GM08714 (cell line): ENCODE measurements around the gene GNA12.
A peak's percentile ranks its signal among the peaks of the same experiment; 100 is the strongest.

Source experiments
- H3K4me3 ChIP-seq: fragments of 200-500 bp; sonication (Bioruptor generic); 2 replicates; pipeline ENCODE4 v1.5.1; 2014; ENCODE audit warnings: mild to moderate bottlenecking, low read length, inconsistent platforms
- ZNF274 ChIP-seq: IDR thresholded peaks from 2 replicates; pipeline ENCODE4 v1.6.1; 2012; ENCODE audit warnings: mild to moderate bottlenecking, low read depth, low read length

The GNA12 gene

GRCh38 chr7:2811476-2812113 lies 32.5 kb downstream of the GNA12 start:
- H3K4me3 ChIP-seq, result no peak overlapping the region
- TF ChIP-seq ZNF274, result no peak

- no peak overlapping the region for H3K4me3 ChIP-seq
- no peak for TF ChIP-seq ZNF274
Observed at GRCh38 chr7:2810682-2811415, 33.3 kb downstream of the GNA12 start.

GRCh38 chr7:2809903-2810625 lies 34.0 kb downstream of the GNA12 start:
- H3K4me3 ChIP-seq, result no peak overlapping the region
- TF ChIP-seq ZNF274, result no peak

GRCh38 chr7:2808891-2809665 lies 35.0 kb downstream of the GNA12 start:
- TF ChIP-seq ZNF274, result no peak
- H3K4me3 ChIP-seq, result no peak overlapping the region

- peak overlapping the region; percentile 69 for H3K4me3 ChIP-seq
Observed at GRCh38 chr7:2807845-2808772, 36.0 kb downstream of the GNA12 start.

GRCh38 chr7:2807460-2807844 lies 36.7 kb downstream of the GNA12 start:
- no peak for TF ChIP-seq ZNF274
- peak overlapping the region; percentile 69 for H3K4me3 ChIP-seq

More at GRCh38 chr7:2807845-2808772, 36.0 kb downstream of the GNA12 start:
- TF ChIP-seq ZNF274, result no peak

- TF ChIP-seq ZNF274, result no peak
- H3K4me3 ChIP-seq, result no peak overlapping the region
Observed at GRCh38 chr7:2806571-2806970, 37.5 kb downstream of the GNA12 start.

GRCh38 chr7:2805213-2805944 lies 38.7 kb downstream of the GNA12 start:
- no peak overlapping the region for H3K4me3 ChIP-seq
- no peak for TF ChIP-seq ZNF274

GRCh38 chr7:2804227-2804763 lies 39.8 kb downstream of the GNA12 start:
- no peak overlapping the region for H3K4me3 ChIP-seq
- no peak for TF ChIP-seq ZNF274

- H3K4me3 ChIP-seq, result no peak overlapping the region
- no peak for TF ChIP-seq ZNF274
Observed at GRCh38 chr7:2803755-2804154, 40.4 kb downstream of the GNA12 start.

GRCh38 chr7:2803342-2803692 lies 40.8 kb downstream of the GNA12 start:
- no peak for TF ChIP-seq ZNF274
- H3K4me3 ChIP-seq, result no peak overlapping the region
